HEK293 (cell line): ENCODE results near the gene UGT2A1.

Experiments
- CTCF ChIA-PET: fragments of 350-600 bp; formaldehyde crosslinking; extraction: SDS; loops from one replicate; lab custom pipeline; 2021; ENCODE audit warnings: antibody characterized with exemption; lab: Yijun Ruan, JAX
- POLR2A ChIA-PET: fragments of 300-600 bp; formaldehyde crosslinking; extraction: SDS; loops from one replicate; lab custom pipeline; 2020; ENCODE audit warnings: antibody characterized with exemption, inconsistent platforms; lab: Yijun Ruan, JAX
- H3K27ac ChIP-seq: fragments of 200-500 bp; sonication (Bioruptor generic); 2 replicates; pipeline ENCODE4 v1.5.1; 2014; ENCODE audit warnings: low read depth, low read length, control low read depth, inconsistent platforms; ENCODE audit errors: extremely low read depth
- H3K36me3 ChIP-seq, 2 experiments: fragments of 200-500 bp in 1 of 2; sonication (Bioruptor generic) in 1 of 2; 1 replicate in 1 of 2; 2 replicates in 1 of 2; pipeline ENCODE4 v1.5.1; 2014 to 2017; ENCODE audit warnings: inconsistent platforms in 2 of 2, low read length in 2 of 2; ENCODE audit not compliant: control insufficient read depth in 2 of 2, insufficient read depth in 1 of 2
- H3K4me1 ChIP-seq: fragments of 200-500 bp; sonication (Bioruptor generic); 2 replicates; pipeline ENCODE4 v1.5.1; 2014; ENCODE audit warnings: mild to moderate bottlenecking, low read length, inconsistent platforms; ENCODE audit not compliant: control insufficient read depth, insufficient read depth
- H3K4me3 ChIP-seq: 2 replicates; pipeline ENCODE4 v1.5.1; 2011; ENCODE audit warnings: low read depth, mild to moderate bottlenecking, control low read depth, low read length, moderate library complexity
- H3K9me3 ChIP-seq: fragments of 200-500 bp; sonication (Bioruptor generic); 2 replicates; pipeline ENCODE4 v1.5.1; 2014; ENCODE audit warnings: low read depth, low read length, inconsistent platforms; ENCODE audit not compliant: control insufficient read depth, insufficient read depth
- GLIS1 ChIP-seq: fragments of 450-650 bp; formaldehyde crosslinking; IDR thresholded peaks from 2 replicates; pipeline ENCODE4 v1.5.1; 2016; ENCODE audit warnings: missing biosample characterization, missing genetic modification characterization
- MEIS1 ChIP-seq: sonication (generic); formaldehyde crosslinking; IDR thresholded peaks from 2 replicates; pipeline ENCODE4 v1.8.1; 2022; ENCODE audit warnings: missing genetic modification reagents, mild to moderate bottlenecking, borderline replicate concordance
- MYNN ChIP-seq: fragments of 450-650 bp; formaldehyde crosslinking; IDR thresholded peaks from 2 replicates; pipeline ENCODE4 v1.5.1; 2016; ENCODE audit warnings: missing biosample characterization, missing genetic modification characterization, borderline replicate concordance
- PRDM1 ChIP-seq: fragments of 450-650 bp; formaldehyde crosslinking; IDR thresholded peaks from 2 replicates; pipeline ENCODE4; 2016; ENCODE audit warnings: missing biosample characterization, missing genetic modification characterization
- PRDM4 ChIP-seq: fragments of 450-650 bp; formaldehyde crosslinking; IDR thresholded peaks from 2 replicates; pipeline ENCODE4 v1.5.1; 2017; ENCODE audit warnings: missing biosample characterization, missing genetic modification characterization
- REST ChIP-seq: fragments of 450-650 bp; formaldehyde crosslinking; IDR thresholded peaks from 2 replicates; pipeline ENCODE4 v1.5.1; 2016; ENCODE audit warnings: missing biosample characterization, missing genetic modification characterization
- TRIM28 ChIP-seq: IDR thresholded peaks from 2 replicates; pipeline ENCODE4 v1.6.1; 2011; ENCODE audit warnings: low read length, control low read depth, borderline replicate concordance
- ZEB2 ChIP-seq: fragments of 450-650 bp; formaldehyde crosslinking; IDR thresholded peaks from 2 replicates; pipeline ENCODE4 v1.5.1; 2016; ENCODE audit warnings: missing biosample characterization, missing genetic modification characterization
- ZNF518A ChIP-seq: fragments of 450-650 bp; formaldehyde crosslinking; conservative IDR thresholded peaks from 2 replicates; pipeline ENCODE4 v1.5.1; 2016; ENCODE audit warnings: low read depth, missing biosample characterization, missing genetic modification characterization
- ZNF571 ChIP-seq: fragments of 450-650 bp; formaldehyde crosslinking; IDR thresholded peaks from 2 replicates; pipeline ENCODE4 v1.5.0; 2017; ENCODE audit warnings: missing biosample characterization, missing genetic modification characterization
- ZNF600 ChIP-seq: fragments of 450-650 bp; formaldehyde crosslinking; IDR thresholded peaks from 2 replicates; pipeline ENCODE4 v1.5.1; 2016; ENCODE audit warnings: missing biosample characterization, missing genetic modification characterization
- ZNF660 ChIP-seq: fragments of 450-650 bp; IDR thresholded peaks from 2 replicates; pipeline ENCODE4 v1.5.1; 2018; ENCODE audit warnings: missing biosample characterization, mild to moderate bottlenecking, missing genetic modification characterization
- ZNF785 ChIP-seq: fragments of 450-650 bp; formaldehyde crosslinking; IDR thresholded peaks from 2 replicates; pipeline ENCODE4 v1.5.1; 2016; ENCODE audit warnings: missing biosample characterization, missing genetic modification characterization
- TF ChIP-seq, protein P1 (sequence below): fragments of 450-650 bp; formaldehyde crosslinking; IDR thresholded peaks from 2 replicates; pipeline ENCODE4 v1.5.1; 2016; ENCODE audit warnings: missing biosample characterization, missing genetic modification characterization

UGT2A1 gene

DNA sequence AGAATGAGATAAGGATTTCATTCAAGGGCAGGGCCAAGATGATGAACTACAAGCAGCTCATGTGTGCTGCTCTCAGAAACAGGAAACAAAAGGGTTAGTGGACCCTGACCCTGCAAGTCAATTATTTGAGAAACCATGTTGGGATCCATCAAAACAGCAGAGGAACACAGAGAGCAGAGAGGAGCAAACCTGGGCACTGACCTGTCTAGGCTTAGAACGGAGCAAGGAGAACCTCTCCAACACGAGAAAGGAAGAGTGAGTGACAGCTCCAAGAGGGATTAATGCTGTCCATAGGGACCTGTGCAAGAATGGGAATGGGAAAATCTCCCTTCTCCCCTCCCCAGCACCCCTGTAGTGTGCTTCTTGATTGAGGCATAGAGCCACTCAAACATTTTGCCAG is 103.4 kb downstream of the UGT2A1 start (continued):
- no peak for TF ChIP-seq TRIM28
- TF ChIP-seq PRDM4, result no peak
- no peak for TF ChIP-seq REST
- TF ChIP-seq GLIS1, result no peak

- H3K27ac ChIP-seq, result no peak overlapping the region
- H3K36me3 ChIP-seq, result no peaks in the 10 kb centered on the region
- POLR2A ChIA-PET, result no interaction called here
- TF ChIP-seq ZNF660 (tag by site-specific recombination) (no peak), ZNF571 (tag by site-specific recombination) (no peak), ZNF600 (tag by site-specific recombination) (no peak), ZNF785 (tag by site-specific recombination) (no peak), ZNF518A (tag by site-specific recombination) (no peak), PRDM1 (tag by site-specific recombination) (no peak), MEIS1 (CRISPR knock-in tag) (no peak), MYNN (tag by site-specific recombination) (no peak), ZEB2 (tag by site-specific recombination) (no peak)
- TF ChIP-seq, protein P1, sequence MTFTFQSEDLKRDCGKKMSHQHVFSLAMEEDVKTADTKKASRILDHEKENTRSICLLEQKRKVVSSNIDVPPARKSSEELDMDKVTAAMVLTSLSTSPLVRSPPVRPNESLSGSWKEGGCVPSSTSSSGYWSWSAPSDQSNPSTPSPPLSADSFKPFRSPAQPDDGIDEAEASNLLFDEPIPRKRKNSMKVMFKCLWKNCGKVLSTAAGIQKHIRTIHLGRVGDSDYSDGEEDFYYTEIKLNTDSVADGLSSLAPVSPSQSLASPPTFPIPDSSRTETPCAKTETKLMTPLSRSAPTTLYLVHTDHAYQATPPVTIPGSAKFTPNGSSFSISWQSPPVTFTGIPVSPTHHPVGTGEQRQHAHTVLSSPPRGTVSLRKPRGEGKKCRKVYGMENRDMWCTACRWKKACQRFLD (tag by site-specific recombination), result no peak
- H3K4me1 ChIP-seq, result no peaks in the 10 kb centered on the region
- H3K4me3 ChIP-seq, result no peak overlapping the region
- CTCF ChIA-PET, result no interaction called here
- H3K9me3 ChIP-seq, result no peaks in the 10 kb centered on the region
Measured at GRCh38 chr4:69546134-69546765, 106.8 kb downstream of the UGT2A1 start.
